Retinal pigment epithelial cell (primary cell): ENCODE results near the gene UBL4A.

Experiments used
- DNase-seq: peaks from one replicate; pipeline ENCODE4 v3.0.0-alpha.2; 2010; ENCODE audit warnings: low read depth
- H3K4me3 ChIP-seq: 2 replicates; pipeline ENCODE4 v1.5.1; 2011; ENCODE audit warnings: mild to moderate bottlenecking, low read length, control low read depth, moderate library complexity
- TF ChIP-seq, protein P1 (sequence below): conservative IDR thresholded peaks from 2 replicates; pipeline ENCODE4 v1.5.1; 2011; ENCODE audit warnings: low read depth, low read length, control low read depth, inconsistent platforms

Gene UBL4A

GRCh38 chrX:154452823-154453222, 33.6 kb downstream of the UBL4A start:
- TF ChIP-seq, protein P1, sequence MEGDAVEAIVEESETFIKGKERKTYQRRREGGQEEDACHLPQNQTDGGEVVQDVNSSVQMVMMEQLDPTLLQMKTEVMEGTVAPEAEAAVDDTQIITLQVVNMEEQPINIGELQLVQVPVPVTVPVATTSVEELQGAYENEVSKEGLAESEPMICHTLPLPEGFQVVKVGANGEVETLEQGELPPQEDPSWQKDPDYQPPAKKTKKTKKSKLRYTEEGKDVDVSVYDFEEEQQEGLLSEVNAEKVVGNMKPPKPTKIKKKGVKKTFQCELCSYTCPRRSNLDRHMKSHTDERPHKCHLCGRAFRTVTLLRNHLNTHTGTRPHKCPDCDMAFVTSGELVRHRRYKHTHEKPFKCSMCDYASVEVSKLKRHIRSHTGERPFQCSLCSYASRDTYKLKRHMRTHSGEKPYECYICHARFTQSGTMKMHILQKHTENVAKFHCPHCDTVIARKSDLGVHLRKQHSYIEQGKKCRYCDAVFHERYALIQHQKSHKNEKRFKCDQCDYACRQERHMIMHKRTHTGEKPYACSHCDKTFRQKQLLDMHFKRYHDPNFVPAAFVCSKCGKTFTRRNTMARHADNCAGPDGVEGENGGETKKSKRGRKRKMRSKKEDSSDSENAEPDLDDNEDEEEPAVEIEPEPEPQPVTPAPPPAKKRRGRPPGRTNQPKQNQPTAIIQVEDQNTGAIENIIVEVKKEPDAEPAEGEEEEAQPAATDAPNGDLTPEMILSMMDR = no peak
- no peak overlapping the region for H3K4me3 ChIP-seq
- no peak for DNase-seq

- no peak for DNase-seq
- no peak overlapping the region for H3K4me3 ChIP-seq
- TF ChIP-seq, protein P1 = no peak
Measured at GRCh38 chrX:154450312-154450711, 36.1 kb downstream of the UBL4A start.

GRCh38 chrX:154449618-154450017, 36.8 kb downstream of the UBL4A start:
- no peak for DNase-seq
- no peak overlapping the region for H3K4me3 ChIP-seq
- TF ChIP-seq, protein P1 = no peak

DNA sequence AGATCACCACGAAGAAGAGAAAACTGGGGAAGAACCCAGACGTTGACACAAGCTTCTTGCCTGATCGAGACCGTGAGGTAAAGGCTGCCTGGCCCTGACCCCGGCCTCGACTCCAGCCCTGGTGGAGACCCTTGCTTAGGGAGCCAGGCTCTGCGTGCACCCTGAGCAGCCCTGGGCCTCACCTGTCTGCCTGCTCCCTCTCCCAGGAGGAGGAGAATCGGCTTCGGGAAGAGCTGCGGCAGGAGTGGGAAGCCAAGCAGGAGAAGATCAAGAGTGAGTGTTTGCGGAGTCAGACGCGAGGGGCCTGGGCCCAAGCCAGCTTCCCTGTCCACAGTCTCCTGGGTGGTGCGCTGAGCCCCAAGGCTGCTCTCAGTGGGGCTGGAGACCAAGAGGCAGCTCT, 37.9 kb downstream of the UBL4A start:
- H3K4me3 ChIP-seq = no peak overlapping the region
- TF ChIP-seq, protein P1 = no peak
- no peak for DNase-seq

- TF ChIP-seq, protein P1 = no peak
- DNase-seq = no peak
- H3K4me3 ChIP-seq = no peak overlapping the region
Measured at GRCh38 chrX:154446430-154446829, 40.0 kb downstream of the UBL4A start.

- TF ChIP-seq, protein P1 = no peak
- no peak overlapping the region for H3K4me3 ChIP-seq
- no peak for DNase-seq
Measured at GRCh38 chrX:154445776-154446175, 40.6 kb downstream of the UBL4A start.

DNA sequence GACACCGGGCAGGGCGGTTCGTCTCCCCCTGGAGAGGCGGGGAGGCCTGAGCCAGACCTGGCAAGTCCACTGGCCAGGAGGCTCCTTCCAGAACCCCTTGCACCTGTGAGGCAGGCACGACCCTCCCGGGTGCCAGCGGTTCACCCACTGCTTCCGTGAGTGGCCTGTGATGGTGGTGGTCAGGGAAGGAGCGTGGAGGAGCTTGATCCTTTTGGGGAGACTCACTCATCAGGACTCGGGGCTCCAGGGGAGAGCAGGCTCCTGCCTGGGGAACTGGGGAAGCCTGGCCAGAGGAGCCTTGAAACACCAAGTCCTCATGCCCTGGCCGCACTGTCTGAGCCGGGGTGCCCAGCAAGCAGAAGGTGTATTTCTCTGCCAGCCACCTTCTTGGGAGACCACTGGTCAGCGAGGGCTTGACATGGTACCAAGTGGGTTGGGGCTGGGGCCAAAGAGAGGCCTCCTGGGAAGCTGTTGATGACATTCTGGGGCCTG, 41.6 kb downstream of the UBL4A start:
- H3K4me3 ChIP-seq = peak overlapping the region; percentile 55
- DNase-seq = no peak
- TF ChIP-seq, protein P1 = no peak
